Fibroblast of upper back skin (primary cell): ENCODE results near the gene MYOM3.
A peak's percentile ranks its signal among the peaks of the same experiment; 100 is the strongest.

Experiments used
- DNase-seq: peaks from one replicate; pipeline ENCODE4 v3.0.0-alpha.2; 2013

The MYOM3 gene

DNA sequence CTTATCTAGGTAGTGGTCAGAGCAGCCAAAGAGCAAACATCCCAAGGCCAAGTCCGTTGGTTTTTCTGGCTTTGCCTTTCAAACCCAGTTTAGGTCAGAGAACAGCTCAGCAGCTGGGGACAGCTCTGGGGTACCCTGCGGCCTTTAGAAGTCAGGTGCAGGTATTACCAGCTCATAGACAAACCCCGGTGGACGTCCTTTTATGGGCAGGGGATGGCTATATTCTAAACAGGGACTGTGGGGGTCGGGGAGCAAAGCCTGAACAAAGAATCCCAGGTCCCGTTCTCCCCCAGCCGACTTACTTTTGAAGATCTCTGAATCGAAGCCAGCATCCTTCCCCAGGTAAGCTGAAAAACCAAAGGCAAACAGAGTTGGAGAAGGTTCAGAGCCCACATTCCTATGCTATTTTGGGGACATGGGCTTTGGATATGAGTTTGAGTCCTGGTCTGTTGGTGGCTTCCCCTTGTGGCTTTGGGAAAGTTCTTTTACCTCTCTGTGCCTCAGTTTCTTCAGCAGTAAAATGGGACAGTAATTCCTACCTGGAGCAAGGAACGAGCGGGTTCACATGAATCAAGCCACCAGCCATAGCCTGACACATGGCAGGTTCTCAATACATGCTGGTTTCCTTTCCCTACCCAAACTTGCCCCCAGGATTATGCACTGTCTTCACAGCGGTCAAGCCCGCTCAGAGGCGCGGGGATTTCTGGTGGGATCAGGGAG is 16.6 kb downstream of the MYOM3 start:
- DNase-seq, result no peak

GRCh38 chr1:24094554-24094953 is 17.4 kb downstream of the MYOM3 start:
- no peak for DNase-seq

DNA sequence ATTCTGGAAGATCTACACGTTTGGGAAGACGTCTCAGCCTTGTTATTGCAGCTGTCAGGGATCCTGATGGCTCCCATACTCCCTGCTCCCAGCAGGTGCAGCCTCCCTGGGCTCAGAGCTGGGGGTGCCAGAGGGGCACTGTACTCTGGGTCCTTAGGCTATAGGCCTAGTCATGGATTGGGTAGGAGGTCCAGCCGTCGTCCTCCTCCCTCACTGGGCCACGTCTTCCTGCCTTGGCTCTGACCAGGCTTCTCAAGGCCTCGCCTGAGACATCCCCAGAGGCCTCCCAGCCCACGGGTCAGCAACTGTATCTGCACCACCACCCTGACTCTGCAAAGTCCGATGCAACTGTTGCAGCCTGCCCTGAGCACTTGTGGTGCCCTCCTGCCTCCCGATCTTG is 18.2 kb downstream of the MYOM3 start:
- no peak for DNase-seq

GRCh38 chr1:24092979-24093378 is 19.0 kb downstream of the MYOM3 start:
- no peak for DNase-seq

- no peak for DNase-seq
Measured at GRCh38 chr1:24091971-24092482, 19.9 kb downstream of the MYOM3 start.

DNA sequence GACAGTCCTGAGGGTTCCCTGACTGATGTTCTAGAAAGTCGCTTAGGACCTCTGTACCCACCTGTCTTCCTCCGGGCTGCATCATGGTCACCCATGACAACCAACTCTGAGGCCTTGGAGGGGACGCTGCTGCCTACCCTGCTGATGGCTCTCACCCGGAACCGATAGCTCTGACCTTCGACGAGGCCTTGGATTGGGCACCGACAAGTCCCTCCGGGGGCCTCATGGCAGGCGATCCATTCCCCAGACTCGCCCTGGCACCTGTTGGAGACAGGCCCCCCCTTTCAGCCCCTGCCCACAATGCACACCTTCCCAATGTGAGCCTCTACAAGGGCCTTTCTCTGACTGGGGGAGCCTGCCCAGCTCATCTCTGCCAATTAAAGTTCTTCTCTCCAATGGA is 21.2 kb downstream of the MYOM3 start:
- DNase-seq, result no peak

DNA sequence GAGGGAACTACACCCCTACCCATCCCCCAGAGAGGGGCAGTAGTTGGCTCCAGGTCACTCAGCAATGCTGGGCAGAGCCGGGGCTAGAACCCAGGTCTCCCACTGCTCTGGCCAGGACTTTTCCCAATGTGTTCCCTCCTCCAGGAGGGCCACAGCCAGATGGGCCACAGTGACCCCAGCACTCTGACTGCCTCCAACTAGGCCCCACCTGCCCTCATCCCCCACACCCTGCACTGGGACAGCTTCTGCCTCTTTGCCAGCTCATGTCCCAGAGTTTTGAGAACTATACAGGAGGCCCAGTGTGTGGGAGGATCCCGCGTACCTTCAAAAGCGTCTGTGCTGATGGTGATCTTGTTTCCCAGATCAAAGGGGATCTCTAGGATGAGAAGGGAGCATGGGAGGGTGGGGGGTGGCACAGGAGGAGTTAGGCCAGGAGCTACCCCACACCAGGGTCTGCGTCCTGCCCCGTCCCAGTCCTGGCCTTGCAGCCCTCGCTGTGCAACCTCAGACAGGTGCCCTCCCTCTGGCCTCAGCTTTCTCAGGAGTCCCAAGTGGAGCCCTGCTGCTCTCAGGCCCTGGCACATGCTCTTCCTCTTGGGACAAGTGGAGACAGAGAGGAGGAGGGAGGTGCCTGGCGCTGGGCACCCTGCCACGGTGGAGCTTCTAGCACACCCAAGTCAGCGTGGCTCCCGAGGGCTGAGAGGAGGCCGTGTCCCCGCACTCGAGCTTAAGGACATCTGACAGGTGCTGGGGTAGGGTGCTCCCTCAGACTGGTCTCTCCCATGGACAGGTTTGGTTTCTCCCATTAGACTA is 22.0 kb downstream of the MYOM3 start:
- DNase-seq, result no peak

DNA sequence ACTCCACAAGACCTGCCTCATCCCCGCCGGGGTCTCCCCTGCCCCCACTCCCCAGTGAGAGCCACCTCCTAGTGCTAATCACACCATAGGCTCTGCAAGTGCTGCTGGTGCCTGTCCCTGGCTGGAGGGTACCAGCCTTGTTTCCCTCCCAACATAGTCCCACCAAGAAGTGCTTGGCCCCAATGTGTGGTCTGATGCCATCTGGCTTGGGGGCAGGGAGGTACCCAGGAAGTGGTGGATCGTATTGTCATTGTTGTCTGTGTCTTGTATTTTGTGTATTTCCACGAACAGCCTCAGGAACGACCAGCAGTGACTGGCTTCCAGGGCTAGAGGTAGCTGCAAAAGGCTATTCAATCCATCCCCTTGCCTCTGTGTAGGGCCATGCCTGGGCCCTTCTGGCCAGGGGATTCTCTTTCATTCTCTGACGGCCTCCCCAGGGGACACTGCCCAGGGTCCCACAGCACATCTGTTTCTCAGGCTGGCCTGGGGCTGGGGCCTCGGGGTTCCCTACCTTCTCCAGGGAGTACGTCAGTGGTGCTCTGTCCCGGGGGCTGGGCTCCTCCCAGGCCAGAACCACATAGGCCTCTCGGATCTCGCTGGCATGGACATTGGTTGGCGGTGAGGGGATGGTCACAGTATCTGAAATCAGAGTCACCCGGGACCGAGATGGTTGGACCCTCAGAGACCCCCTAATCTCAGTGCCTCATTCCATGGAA is 22.8 kb downstream of the MYOM3 start:
- no peak for DNase-seq

DNA sequence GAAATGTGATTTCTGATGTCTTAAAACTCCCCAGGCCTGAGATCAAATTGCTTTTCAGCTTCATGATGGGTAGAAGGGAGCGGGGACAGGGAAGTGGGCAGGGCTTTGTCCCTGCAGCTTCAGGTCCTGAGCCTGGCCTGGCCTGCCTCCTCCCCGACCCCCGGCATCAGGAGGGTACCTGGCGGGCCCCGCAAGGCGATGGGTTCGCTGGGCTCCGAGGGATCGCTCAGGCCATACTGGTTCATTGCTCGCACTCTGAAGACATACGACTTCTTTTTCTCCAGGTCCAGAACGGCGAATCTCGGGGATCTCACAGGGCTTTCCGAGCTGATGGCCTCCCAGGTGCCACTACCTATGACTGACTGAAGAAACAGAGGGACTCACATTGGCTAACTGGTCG is 25.5 kb downstream of the MYOM3 start:
- no peak for DNase-seq

GRCh38 chr1:24085546-24085945 is 26.4 kb downstream of the MYOM3 start:
- peak; percentile 20 for DNase-seq

GRCh38 chr1:24085007-24085406 is 26.9 kb downstream of the MYOM3 start:
- DNase-seq, result no peak

GRCh38 chr1:24084050-24084449 is 27.9 kb downstream of the MYOM3 start:
- no peak for DNase-seq

DNA sequence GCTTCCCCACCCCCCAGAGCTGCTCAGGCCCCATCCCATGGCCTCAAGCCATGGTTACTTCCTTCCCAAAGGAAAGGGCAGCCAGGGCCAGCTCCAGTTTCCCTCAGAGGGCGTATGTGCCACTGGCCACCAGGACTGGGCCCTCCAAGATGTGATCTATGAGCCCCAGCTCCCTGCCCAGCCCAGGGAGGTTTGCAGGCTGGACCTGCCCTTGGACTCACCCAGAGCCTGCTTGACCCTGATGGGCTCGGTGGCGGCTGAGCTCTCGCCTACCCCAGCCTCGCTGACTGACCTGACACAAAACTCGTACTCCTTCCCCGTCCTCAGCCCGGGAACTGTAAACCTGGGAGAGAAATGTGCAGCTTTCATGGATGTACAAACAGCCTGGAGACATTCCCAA is 29.6 kb downstream of the MYOM3 start:
- DNase-seq, result no peak

DNA sequence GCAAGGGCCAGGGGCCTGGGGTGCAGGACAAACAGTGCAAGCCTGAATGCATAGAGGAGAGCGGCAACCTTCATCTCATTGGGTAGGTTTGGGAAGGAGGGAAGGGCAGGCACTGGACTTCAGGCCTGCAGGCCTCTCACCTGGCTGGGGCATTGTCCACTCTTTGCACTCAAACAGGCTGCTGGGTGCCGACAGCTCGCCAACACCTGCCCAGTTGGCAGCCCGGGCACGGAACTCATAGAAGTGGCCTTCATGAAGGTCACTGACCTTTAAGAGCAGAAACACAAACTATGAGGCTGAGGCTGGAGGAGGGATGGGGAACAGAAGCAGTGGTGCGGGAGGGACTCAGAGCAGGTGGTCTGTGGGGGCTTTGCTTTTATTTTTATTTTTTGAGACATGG is 30.7 kb downstream of the MYOM3 start:
- DNase-seq, result no peak

GRCh38 chr1:24080131-24080530 is 31.8 kb downstream of the MYOM3 start:
- DNase-seq, result no peak

DNA sequence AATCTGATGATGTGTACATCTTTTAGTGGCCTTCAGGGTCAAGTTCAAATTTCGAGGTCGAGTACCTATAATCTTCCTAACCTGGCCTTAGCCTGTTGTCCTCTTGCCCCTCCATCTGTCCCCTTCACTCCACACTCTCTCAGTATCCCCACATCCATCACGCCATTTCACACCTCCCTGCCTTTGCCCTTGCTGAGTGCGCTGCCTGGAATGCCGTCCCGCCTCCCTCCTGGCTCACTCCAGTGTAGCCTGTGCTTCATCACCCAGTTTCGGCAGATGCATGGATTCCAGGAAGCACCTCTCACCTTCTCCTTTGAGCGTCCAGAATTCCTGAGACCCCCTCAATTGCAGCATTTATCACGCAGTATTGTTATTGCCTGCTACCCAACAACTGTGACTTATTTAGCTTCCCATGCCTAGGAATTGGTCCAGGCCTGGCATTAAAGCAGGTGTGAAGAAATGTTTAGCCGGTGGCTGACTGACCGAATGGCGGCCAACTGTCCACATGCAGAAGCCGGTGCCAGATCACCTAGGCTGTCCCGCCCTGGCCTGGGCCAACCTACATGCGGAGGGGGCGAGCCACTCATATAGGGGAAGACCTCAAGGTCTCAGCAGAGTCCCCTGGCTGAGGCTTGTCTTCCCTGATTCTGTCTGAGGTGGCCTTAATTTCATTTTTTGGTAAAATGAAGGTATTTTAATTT is 34.5 kb downstream of the MYOM3 start:
- no peak for DNase-seq

GRCh38 chr1:24075946-24076345 is 36.0 kb downstream of the MYOM3 start:
- DNase-seq, result no peak

DNA sequence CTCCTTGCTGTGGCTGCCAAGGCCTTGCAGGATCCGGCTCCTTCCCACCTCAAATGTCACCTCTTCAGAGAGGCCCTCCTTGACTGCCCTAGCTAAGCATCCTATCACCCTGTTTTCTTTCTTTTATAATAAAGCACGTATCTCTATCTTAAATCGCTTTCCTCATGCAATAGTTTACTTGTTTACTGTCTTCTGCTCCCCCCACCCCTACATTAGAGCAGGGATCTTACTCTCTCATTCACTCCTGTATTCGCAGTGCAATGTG is 36.4 kb downstream of the MYOM3 start:
- DNase-seq, result no peak

GRCh38 chr1:24074817-24075589 is 36.9 kb downstream of the MYOM3 start:
- DNase-seq, result no peak

- DNase-seq, result no peak
Measured at GRCh38 chr1:24074196-24074595, 37.7 kb downstream of the MYOM3 start.

DNA sequence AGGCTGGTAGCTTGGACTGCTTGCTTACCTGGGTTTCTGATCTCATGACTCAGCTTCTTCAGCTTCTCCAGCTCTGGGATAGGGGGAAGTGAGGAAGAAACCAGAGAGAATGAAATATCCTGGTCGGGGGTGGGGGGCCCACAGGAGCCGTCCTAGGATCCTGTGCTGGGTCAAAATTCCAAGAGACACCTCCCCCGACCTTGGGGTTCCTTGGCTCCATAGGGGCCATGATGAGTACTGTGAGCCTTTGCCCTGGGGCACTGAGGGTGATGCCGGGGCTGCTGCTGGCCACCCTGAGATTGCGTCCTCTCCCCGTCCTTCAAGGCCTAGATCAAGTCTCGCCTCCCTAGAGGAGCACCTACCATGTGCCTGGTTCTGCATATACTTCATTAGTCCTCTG is 40.0 kb downstream of the MYOM3 start:
- DNase-seq, result no peak

- peak; percentile 72 for DNase-seq
Measured at GRCh38 chr1:24070821-24071393, 41.0 kb downstream of the MYOM3 start.
